GM19023 (cell line): ENCODE measurements around the gene AKR1E2.

Experiments used
- ATAC-seq: cut with Tn5 transposase; IDR thresholded peaks from one replicate; pipeline ENCODE4 v1.9.1; 2021; ENCODE audit warnings: mild to moderate bottlenecking, moderate library complexity; ENCODE audit not compliant: unreplicated experiment

The AKR1E2 gene

DNA sequence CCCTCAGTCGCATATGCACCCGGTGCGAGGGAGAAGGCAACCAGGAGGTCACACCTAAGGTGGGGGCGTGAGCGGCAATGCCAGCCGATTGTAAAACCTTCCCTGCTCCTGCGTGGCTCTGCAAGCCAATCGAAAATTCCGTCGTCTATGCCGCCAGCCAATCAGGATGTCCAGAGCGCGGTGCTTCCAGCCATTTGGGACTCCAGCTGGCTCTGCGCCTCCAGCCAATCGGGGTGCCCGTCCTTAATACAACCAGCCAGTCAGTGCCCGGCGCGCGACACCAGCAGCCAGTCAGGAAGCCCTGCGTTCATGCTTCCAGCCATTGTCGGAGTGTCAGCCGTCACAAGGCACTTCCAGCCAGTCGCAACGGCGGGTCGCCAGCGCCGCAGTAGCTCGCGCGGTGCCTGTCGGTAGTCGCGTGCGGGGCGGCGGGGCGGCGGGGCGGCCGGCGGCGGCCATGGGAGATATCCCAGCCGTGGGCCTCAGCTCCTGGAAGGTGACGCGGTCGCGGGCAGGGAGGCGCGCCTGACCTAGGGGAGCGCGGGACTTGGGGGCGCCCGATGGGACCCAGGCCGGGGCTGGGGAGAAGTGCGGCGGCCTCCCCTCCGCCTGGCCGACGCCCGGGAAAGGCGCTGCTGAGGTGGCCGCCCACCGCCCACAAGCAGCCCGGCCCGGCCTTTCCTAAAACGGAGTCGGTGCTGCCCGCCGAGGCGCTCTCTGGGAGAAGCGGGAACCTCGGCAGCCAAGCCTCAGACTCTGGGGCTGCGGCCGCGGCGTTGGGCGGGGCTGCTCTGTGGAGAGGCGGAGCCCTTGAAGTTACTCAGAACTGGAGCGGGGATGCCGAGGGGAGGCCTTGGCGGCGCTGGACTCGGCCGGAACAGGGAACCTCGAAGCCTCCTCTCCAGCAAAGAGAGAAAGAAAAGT, at the start of gene AKR1E2:
Gene AKR1E2 (plus strand): TSS at position 340 of the 924 bp plus-strand sequence. CDS start 118 bp downstream, at position 458.
- ATAC-seq = no peak

DNA sequence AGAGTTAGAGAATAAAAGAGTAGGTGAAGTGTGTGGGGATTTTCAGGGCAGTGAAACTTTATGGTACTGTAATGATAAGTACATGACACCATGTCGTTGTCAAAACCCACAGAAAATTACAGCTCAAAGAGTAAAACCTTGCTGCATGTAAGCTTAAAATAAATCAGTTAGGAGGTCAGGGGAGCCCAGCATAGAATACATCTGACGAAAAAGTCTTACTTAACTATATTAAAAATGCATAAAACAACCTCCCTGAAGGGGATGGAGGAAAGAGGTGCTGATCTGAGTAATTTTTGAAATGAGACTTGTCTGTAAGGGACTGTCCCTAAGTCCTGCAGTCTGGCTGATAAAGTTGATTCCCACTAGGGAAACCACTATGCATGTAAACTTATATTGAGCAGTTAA, 49.8 kb upstream of the AKR1E2 start:
- ATAC-seq = no peak

DNA sequence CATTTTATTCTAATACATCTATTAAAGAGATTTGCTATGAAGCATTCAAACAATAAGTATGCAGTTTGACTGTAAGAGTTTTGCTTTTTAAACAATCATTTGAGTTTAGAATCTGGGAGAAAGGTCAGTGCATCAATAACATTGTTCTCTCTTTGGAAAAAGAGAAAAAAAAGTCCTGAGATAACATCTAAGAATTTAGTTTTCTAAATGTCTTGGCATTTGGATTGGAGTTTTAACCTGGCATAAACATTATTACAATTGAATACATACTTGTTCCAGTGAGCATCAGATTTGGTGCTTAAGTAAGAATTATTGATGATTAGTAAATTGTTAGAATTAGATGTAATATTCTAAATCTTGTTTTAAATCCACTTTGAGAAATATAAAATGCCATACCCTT, 47.2 kb upstream of the AKR1E2 start:
- no peak for ATAC-seq

DNA sequence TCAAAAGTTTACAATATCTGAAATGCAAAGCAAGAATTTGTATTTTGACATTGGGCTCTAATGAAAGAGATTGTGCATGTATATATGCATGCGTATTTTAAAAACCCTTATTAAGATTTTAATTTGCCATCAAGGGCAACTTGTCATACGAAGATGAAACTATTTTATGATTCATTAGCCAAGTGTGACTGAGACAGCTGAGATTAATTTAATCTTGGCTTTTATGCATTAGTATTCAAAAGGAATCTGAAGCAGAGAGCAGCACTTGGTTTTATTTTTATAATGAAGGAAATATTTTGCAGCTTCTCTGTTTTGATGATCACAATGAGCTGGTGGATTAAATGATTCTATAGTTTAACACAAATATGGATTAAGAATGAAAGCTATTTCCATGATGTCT, 45.9 kb upstream of the AKR1E2 start:
- no peak for ATAC-seq

DNA sequence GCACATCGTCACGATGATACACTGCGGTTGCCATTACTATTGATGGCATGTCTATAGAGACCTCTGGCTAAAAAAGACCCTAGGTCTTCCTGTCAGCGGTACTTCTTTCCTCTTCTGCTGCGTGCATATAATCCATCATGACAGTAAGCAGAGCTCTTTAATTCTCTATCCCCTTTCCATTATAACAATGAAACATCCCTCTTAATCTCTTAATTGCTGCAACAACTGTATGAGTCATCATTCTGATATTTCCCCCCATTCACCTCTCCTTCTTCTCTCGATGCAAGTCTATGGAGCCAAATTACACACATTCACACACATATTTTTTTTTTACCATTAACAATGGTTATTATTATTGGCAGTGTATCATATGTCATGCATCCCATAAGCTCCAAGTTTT, 45.2 kb upstream of the AKR1E2 start:
- ATAC-seq = no peak

DNA sequence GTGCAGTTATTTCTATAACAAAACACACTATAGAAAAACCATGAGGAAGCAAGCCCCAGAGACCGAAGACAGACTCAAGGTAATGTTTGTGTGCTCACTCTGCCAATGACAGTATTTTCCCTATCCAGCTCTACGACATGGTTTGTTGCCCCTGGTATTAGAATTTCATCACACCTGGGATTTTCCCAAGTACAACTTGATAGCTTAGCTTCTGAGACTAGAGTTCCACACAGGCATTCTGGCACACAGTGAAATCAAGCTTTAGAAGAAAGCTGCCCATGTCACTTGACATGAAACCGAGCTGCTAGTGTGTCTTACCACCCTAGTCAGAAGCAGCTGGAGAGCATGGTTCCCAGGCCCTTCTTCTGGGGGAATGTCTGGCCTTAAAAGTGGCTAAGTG, 44.1 kb upstream of the AKR1E2 start:
- no peak for ATAC-seq

DNA sequence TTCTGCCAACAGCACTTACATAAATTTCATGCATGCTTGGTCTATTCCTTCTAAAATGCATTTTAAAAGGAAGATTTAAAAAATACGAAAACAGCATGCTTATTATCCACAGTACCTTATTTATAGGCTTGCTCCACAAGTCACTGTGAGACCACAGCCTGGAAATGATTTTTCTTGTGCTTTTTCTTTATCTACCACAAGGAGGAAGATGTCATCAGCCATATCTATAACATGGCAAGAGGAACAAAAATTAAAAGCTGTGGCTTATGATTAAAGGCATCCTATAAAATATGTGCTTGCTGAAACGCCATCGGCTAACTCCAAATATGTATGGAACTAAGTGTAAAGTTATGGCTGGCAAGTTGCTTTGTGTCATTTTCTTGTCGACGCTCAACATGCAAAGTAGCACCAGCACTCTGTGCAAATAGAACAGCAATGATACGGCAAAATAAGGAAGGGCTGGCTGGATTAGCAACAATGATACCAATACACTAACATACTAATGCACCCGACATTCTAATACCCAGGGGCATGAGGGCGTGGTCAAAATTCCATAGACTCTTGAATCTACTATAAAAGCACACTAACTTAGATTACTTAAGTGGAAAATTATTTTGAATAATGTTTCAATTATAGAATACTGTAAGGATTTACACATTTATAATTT, 41.2 kb upstream of the AKR1E2 start:
- no peak for ATAC-seq

DNA sequence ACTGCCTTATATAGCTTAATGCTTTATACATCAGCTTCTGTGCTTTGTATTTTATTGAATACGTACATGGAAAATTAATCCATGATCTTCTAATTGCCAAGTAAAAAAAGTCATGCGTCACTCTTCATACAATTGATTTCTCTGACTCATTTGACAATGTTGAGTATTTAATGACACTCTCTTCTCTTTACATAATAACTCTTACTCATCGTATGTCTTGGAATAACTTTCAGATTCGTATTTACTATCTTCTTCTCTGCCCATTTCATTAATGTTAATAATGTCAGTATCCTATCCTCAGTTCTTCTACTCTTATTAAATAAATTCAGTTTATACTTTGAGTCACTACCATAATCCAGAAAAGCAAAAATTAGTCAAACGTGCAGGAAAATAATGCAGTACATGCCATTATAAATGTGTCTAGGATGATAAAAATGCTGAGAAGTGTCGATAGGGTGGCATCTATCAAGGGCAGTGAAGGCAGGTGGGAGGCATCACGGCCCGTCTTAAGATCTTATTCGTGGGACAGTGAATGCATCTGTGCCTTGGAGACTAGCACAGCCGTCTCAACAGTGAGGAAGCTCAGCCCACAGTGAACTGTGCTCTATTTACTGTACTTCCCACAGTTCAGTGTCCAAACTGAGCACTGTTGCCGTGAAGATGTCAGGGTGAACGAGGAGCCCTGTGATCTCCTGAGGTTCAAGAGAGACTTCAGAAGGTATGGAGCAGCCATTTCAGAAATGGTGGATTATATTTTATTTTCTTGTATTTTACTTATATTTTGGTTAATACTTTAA, 39.8 kb upstream of the AKR1E2 start:
- no peak for ATAC-seq

DNA sequence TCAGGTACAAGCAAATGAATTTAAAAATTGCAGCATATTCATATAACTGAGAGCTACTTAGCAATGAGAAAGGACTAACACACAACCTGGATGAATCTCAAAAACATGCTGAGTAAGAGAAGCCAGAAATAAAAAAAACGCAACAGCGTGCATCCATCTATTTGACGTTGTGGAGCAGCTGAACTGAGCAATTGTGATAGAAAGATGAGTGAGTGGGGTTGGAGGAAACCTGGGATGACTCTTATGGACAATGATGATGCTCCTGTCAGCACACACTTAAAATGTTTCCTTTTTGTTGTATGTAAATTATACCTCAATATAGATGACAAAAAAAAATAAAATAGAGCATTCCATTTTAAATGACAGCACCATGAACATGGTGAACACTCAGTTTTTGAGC, 36.0 kb upstream of the AKR1E2 start:
- no peak for ATAC-seq

DNA sequence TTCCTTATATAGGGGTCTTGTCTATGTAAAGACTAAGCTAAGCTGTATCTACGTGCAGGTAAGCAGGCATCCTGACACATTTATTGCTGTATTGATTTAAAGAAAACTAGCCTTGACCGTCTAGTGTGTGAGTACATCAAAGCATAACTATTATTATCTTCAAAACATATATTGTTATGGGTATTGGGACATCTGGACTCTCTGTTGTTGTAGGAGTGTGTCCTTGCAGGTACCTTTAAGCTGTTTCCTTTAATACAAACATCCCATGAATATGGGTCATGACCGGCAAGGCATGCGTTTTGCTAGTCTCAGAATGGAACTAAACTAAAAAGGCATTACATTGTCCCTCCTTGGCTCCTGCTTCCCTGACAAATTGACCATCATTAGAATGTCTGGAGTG, 35.1 kb upstream of the AKR1E2 start:
- no peak for ATAC-seq

DNA sequence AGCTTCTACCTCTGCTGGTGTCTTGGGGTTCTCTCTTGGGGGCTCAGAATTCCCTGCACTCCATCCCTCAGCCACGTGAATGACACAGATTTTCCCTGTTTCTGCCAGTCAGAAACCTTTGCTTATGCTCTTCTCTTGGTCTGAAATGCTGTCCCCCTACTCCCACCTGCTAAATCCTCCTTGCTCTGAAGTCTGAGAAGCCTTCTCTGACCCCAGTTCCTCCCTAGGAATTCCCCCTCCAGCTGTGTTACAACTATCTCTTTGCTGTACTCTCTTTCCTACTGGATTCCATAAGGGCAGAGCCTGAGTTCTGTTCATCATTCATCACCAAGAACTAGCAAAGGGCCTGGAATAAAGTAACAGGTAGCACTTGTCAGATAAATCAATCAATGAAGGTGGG, 33.6 kb upstream of the AKR1E2 start:
- no peak for ATAC-seq

DNA sequence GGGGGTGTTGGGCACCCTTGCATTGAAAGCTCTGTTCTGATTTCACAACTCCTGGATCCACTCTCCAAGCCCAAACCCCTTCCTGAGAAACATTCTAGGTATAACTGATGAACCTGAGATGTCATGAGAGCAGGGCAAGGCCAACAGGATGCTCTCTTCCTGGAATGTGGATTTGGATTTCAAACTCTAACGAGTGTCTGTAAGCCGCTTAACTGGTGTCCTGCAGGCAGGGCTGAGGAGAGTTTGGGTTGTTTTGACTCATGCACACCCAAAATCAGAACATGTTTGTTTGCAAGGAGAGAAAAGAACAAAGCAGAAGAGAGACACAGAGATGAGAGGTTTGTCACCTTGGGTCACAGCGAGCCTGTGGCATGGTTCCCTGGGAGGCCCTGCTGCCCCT, 24.6 kb upstream of the AKR1E2 start:
- no peak for ATAC-seq

DNA sequence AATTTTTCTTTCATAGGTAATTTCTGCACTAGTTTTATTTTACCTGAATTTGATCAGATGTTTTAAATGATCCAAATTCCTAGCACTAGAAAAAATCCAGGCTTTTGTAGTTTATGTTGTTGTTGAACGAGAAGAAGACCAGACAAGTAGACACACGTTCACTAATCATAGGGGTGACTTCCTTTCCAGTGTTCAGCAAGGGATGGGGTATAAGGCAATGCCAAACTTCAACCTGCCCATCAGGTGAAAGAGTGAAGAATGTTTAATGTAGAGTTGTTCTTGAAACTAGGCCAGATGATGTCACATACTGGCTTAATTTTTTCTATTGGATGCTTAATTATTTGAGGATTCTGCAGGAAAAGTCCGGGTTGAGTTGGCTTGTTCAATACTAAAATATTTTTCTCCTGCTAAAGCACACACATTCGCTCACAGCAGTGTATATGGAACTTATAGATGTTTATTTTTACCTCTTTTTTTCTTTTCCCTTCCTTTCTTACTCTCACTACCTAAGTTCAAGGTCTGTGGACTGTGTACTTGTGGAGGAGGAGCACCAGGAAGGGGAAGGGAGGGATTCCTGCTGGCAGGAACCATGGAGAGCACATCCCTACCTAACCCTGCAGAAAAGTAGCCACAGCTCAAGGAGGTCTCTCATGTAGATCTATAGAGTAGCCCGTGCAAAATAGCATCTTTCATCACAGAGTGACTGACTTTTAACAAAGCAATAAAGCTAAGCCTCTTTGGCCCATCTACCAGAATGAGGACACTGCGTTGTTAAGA, 23.1 kb upstream of the AKR1E2 start:
- ATAC-seq = no peak

DNA sequence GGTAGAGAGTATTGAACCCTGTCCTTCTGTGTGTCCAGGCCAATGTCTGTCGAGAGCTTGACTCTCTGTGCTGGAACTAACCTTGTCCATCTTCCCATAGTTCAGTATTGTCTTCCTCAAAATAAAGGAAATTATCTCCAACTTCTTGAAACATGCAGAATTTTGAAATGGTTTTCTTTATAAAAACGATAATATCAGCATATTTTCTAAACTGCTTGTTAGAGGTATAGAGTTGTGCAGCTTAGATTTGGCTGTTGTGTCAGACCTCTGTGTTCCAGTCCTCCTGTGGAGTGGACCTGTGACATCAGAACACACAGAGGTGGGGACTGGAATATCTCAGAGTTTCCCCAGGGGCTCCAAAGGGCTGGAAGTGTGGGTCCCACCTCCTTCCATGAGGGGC, 22.2 kb upstream of the AKR1E2 start:
- ATAC-seq = no peak

DNA sequence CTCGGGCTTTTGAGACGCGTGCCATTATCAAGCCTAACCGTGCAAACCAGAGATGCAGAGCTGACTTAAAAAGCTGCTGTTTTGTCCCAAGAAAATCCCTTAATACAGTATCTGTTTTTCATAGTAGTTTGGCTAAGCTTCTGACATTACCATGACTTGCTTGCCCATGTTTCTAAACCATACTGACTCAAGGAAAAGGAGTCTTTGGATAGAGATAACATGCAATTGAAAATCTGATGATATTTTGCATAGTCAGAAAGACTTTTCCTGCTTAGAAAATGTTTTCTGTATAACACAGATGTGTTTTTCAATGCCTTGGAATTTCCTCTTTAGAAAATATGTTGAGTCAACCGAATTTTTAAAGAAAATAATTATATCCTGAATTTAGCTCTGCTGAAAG, 21.5 kb upstream of the AKR1E2 start:
- ATAC-seq = no peak

DNA sequence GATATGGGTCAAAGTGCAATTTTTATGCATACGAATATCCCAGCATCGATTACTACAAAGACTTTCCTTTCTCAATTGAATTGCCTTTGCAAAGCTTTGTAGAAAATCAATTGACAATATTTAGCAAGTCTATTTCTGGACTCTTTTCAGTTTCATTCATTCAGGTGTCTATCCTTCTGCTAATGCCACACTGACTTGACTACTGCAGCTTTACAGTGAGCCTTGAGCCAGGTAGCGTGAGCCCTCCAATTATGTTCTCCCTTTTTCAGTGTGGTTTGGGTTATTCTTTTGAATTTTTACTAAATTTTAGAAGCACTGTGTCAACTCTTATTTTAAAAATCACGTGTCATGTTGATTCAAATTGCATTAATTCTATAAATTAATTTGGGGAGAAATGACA, 19.5 kb upstream of the AKR1E2 start:
- no peak for ATAC-seq

DNA sequence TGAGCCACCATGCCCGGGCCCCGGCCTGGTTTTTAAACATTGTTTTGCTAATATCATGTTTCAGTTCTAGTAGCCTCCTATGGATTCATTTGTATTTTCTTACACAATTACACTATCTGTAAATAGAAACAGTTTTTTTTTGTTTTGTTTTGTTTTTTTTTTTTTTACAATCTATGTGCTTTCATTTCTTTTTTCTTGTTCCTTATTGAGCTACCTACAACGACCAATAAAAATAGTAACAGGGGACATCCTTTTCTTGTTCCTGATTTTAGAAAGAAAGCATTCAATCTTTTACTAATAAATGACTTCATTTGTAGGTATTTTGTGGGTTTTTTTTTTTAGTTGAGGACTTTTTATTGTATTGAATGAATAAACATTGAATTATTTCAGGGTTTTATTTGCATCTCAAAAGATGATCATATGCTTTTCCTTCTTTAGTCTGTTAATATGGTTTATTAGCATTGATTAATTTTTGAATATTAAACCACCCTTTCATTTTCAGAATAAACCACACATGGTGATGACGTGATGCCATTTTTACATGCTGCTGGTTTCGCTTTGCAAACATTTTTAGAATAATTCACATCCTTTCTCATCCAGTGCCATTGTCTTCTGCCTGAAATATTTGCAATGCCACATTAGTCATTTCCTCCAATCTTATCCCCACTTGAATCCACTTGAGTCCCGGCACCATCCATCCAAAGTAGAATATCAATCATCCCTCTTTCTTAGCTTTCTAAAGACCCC, 18.1 kb upstream of the AKR1E2 start:
- no peak for ATAC-seq

DNA sequence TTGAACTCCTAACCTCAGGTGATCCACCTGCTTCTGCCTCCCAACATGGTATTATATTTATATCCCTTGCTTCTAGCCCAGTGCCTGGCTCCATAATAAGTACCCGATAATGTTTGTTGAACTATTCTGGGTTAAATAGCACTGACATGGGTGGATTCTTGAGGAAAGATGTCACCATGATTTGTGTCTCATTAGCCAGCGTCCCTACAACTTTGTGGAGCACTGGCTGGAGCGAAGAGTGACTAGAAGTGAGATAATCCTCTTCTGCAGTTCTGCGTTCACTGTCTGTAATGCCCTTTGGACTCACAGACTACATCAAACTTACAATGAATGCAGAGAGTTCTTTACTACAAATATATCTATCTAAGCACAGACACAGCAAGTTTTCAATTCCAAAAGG, 16.9 kb upstream of the AKR1E2 start:
- no peak for ATAC-seq

DNA sequence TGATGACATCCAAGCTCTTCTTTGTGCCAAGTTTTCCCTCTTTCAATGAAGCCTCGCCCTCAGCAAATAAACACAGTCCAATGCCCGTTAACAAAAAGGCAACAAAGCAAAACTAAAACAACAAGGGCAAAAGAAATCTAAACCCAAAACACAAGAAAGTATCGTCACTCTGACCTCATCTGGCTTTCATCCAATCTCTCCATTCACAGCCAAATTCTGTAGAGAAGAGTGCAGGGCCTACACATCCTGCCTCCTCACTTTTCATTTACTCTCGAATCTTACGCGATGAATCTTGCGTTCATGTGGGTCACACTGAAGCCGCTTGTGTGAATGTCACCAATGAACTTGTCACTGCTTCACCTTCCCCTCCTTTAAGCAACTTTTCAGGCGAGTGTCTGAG, 15.9 kb upstream of the AKR1E2 start:
- no peak for ATAC-seq

DNA sequence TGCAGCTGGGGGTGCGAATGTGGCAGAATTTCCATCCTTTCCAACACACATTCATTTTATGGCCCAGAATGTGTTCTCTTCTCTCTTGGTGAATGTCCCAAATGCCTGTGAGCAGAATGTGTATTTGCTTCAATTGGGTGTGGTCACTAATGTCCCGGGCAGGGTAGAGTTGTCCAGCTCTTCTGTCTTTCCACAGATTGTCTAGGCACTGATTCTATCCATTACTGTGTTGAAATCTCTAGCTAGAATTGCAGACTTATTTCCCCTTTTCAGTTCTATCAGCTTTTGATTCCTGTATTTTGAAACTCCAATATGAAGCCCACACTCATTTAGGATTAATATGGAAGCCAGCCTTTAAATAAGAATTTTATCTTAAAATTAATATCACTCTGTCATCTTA, 14.0 kb upstream of the AKR1E2 start:
- ATAC-seq = no peak
